Measurements from ENCODE around the gene STPG2. TPM values are rescaled to one million over a fixed set of nuclear protein-coding genes. Genes with fewer than 3 reads are reported as not detected.
A peak's percentile ranks its signal among the peaks of the same experiment; 100 is the strongest.

STPG2 gene
- total RNA-seq, result not detected in 2 replicates
- not detected for polyA plus RNA-seq (2012)

DNA sequence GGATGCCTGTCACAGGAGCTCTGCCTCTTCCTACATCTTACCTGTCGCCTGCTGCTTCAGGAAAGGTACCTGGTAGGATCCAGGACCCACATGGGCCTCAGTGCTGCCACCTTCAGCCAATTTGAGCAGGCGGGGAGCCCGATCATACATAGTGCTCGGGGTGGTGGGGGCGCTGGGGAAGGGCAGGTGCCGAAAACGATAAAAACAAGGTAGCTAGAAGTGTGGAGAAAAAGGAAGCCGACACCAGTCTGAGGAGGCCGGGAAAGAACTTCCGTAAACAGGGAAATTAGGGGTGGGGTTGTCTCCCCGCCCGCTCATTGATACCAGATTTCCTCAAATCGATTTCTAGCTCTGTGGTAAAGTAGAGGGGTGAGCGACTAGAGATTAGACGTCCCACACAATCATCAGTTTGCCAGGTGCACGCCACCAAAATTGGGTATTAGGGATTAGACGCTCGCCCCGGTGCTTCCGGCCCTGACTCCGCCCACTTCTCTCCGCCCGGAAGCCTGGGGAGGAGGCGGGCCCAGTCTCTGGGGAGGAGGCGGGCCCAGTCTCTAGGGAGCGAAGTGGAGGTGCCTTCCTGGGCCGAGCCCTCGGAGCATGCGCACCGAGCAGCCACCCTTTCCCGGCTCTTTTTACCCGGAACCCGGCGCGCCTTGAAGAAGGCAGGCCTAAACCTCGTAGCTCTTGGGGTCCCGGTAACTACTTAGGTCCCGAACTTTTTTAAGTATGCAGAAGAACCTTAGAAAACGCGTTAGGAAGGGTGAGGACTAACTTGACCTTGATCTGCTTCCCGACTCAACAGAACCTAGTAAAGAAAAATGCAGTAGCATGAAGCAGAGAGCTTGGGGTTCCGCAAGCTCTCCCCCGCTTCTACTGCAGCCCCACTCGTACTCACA lies at the start of gene STPG2:
TSS of gene STPG2 (minus strand) at position 476 of the 899 bp plus-strand sequence.
- peak; percentile 87 for DNase-seq (ENCODE audit: low read depth)

DNA sequence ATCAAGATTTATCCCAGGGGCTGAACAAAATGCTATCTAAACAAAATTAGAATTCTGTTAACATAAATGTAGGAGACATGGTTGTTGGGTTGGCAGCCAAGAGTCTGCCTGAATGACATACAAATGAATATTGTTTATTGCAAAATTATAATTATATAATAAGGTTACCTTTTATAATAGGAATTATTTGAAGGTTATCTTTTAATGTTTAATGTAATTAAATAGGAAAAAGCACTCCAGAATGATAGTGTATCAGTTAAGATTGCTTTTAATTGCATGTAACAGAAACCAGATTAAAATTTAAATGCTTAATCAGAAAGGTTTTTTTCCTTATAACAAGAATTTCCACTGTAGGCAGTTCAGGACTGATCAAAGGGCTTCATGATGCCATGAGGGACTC lies 42.0 kb upstream of the STPG2 start:
- DNase-seq (ENCODE audit: low read depth), result no peak

DNA sequence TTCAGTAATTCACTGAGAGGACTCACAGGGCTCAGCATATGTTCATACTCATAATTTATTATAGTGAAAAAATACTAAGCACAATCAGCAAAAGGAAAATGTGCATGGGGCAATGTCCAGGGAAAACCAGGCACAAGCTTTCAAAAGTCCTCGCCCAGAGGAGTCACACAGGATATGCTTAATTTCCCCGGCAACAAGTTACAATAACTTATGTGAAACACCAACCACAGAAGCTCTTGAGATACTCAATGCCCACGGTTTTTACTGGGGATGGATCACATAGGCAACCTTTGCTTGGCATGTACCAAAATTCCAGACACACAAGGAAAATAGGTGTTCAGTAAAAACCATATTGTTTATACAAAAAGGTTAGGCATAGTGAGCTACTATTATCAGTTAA lies 38.5 kb upstream of the STPG2 start:
- peak; percentile 36 for DNase-seq (ENCODE audit: low read depth)

DNA sequence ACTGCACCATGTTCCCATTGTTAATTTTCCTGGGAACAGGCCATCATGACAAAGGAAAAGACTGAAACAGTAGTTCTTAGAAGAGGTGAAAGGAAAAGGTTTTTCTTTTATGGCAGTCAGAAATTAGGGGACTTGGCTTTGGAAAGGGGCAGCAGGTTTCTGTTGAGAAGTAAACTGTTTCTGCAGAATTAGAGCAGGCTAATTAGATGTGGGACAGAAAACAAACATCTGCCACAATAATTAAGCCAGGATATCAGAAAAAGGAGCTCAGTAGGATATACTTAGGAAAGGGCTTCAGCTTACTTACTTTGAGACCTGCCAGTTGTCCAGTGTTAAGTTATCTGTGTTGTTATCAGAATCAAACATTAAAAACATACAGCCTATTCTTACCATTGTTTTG lies 36.7 kb upstream of the STPG2 start:
- DNase-seq (ENCODE audit: low read depth), result no peak

DNA sequence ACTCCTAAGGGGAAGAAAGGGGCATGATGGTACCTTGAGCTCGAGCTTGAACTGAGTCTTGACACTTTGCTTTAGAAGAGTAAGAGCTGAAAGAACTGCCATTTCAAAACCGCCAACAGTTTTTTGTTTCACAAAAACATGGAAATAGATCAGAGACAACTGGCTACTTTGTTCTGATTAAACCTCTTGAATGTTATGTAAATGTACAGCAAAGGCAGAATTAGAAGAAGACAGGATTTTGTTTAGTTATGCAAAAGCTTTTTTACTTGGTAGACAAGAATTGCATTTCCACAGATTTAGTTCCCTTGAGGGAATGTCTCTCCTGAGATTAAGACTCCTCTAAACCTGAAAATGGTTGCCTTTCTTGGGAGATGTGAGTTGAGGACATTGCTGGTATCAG lies 33.3 kb upstream of the STPG2 start:
- no peak for DNase-seq (ENCODE audit: low read depth)

DNA sequence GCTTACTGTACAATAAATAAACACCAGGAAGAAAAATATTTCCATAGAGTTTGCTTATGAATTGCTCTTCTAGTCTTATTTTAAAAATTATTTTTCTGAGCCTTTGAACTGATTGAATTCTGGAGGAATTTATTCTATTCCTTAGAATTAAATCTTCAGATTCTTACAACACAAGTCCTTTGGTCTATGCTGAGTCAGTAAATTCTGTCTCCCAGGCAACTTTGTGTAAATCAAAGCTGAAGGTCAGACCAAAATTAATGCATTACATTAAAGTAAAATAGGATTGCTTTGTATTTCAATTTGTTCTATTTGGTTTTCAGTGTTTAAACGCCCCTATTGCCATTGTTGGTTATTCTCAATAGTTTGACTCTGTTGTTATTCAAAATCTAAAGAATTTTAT lies 26.8 kb upstream of the STPG2 start:
- DNase-seq (ENCODE audit: low read depth), result no peak

DNA sequence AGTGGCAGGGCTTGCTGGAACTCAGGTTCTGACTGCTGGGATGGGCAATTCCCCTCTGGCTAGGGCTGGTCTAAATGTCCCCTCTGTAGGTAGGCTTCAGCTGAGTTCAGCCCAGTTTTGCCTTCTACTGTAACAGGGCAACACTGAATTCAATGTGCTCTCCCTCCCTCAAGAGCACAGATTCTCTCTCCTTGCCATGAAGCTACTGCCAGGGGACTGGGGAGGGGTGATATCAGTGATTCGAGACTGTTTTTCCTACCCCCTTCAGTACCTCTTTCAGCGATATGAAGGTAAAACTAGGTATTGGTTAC lies 23.4 kb upstream of the STPG2 start:
- no peak for DNase-seq (ENCODE audit: low read depth)

DNA sequence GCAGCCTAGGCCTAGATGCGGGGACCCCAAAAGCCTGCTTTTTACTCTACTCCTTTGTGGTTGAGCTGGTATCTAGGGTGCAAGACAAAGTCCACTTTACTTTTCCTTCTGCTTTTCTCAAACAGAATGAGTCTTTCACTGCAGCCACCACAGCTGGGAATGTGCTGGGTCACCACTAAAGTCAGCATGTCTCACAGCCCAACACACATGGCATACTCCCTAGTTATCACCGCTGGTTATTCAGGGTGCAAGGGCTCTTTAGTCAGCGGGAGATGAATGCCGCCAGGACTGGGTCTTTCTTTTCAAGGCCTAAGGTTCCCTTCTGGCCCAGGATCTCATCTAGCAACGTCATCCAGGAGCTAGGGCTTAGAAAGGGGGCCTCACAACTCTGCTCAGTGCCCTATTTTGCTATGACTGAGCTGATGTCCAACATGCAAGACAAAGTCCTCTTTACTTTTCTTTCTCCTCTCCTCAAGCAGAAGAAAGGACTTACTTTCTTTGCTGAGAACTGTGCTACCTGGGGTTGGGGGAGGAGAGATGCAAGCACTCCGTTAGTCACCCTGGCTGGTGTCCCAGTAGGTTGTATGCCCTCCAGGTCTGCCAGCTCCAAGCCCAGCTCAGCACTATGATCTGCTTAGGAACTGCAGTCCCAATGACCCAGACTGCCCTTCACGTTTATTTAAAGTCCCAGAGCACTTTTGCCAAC lies 22.9 kb upstream of the STPG2 start:
- peak; percentile 49 for DNase-seq (ENCODE audit: low read depth)

DNA sequence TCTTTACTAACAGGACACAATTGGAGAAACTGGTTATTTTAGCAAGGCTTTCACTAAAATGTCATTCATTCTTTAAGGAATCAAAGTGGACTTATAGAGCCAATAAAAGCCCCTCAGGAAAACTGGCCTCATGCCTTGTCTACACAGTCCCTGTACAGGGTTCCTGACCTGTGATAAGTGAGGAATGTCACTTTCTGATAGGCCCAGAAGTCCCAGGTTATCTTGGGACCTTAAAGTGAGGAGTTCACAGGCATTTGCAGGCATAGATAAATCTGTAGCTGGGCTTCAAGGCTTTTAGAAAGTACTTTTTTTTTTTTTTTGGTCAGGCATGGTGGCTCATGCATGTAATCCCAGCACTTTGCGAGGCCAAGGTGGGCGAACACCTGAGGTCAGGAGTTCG lies 19.4 kb upstream of the STPG2 start:
- DNase-seq (ENCODE audit: low read depth), result no peak

DNA sequence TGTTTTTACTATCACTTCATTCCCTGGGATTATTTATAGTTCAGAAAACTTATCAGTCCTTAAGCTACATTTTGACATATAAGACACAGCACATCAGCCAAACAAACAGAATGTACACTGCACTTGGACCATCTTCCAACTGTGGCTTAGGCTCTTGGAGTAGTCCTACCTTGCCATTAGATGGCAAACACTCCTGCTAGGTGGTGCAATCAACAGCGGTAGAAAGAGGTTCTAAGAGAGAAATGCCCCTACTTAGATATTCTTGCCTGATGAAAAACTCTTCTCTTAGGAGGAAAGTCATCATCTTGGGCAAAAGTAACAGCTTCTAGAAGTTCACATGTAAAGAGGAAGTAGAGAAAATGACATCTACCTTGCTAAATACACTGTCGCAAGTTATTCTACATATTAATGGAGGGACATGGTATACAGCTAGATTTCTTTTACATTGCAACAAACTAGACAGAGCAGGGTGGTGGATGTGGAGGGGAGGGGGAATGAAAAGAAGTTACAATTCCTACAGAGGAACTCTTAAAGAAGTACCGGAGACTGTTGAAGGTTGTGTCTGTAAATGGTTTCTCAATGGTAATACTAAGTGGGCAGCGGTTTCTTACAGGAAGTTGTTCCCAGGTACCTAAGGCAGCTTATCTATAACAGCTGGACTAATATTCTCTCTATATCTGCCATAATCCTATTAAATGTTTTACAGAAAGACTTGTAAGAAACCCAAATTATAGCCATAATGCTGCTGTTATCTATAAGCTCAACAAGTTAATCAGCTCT lies 8.1 kb upstream of the STPG2 start:
- no peak for DNase-seq (ENCODE audit: low read depth)

DNA sequence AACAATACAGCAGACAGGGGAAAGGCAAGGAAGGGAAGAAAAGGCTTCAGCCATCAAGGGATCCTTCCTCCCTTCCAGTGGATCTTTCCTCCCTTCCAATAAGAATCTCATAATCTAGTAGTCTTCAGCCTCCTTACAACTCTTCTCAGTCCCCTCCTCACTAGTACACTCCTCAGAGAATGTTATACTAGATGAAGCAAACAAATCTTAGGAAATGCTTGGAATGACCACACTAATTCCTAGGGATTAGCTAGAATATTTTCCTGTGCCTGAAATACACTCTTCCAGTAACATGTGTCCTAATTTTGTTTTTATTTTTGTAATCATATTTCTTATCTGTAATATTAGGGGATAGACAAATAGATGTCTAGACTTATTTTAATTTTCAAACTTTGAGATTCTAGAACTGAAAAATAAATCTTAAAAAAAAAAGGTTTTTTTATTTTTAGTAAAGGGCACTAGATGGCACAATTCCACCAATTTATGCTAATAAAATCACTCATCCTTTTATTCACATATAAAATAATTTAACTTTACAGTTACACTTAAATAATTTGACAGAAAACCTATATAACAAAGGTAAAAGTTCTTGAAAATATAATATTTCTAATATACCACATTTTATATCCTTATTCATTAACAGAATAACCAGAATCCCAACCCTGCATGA lies 7.0 kb upstream of the STPG2 start:
- peak; percentile 25 for DNase-seq (ENCODE audit: low read depth)

DNA sequence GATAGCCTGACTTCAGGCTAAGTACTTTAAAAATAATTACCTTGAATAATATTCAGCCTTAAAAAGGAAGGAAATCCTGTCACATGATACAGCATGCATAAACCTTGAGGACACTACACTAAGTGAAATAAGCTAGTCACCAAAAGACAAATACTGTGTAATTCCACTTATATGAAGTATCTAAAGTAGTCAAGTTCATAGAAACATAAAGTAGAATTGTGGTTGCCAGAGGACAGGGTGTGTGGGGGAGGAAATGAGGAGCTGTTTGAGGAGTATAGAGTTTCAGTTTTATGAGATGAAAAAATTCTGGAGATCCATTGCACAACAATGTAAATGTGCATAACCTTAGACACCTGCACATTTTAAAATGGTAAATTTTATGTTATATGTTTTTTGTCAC lies 5.6 kb upstream of the STPG2 start:
- no peak for DNase-seq (ENCODE audit: low read depth)

DNA sequence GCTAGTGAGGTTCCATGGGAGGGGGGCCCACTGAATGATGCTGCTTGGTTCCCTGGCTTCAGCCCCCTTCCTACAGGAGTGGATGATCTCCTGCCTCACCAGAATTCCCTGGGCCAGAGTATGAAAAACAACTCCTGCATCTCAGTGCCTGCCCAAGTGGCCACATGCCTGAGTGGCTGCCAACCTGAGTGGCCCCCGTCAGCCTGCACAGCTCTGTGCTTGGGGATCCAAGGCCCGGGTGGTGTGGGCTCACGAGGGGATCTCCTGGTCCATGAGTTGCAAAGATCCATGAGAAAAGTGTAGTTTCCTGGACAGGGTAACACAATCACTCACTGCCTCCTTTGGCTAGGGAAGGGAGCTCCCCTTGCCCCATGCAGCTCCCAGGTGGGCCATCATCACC lies 17.1 kb downstream of the STPG2 start:
- no peak for DNase-seq (ENCODE audit: low read depth)

DNA sequence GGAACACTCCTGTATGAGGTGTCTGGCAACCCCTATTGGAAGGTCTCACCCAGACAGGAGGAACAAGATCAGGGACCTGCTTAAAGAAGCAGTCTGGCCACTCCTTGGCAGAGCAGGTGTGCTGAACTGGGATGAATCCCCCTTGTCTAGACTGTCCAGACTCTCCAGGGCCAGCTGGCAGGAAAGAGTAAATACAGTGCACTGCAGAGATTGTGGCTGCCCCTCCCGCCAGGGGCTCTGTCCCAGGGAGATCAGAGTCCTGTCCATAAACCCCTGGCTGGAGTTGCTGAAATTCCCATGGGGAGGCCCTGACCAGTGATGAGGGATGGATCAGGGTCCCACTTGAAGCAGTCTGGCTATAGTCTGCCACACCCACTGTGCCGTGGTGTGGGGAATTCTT lies 17.7 kb downstream of the STPG2 start:
- peak; percentile 9 for DNase-seq (ENCODE audit: low read depth)

DNA sequence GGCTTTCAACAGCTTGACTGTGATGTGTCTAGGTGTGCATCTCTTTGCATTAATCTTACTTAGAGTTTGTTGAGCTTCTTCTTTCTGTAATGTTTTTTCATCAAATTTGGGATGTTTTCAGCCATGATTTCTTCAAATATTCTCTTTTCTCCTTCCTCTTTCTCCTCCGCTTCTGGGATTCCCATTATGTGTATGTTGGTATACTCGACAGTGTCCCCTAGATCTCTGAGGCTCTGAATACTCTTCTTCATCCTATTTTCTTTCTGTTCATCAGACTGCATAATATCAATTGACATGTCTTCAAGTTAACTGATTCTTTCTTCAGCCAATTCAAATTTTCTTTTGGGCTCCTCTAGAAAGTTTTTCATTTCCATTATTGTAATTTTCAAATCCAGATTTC lies 25.9 kb downstream of the STPG2 start:
- DNase-seq (ENCODE audit: low read depth), result no peak

DNA sequence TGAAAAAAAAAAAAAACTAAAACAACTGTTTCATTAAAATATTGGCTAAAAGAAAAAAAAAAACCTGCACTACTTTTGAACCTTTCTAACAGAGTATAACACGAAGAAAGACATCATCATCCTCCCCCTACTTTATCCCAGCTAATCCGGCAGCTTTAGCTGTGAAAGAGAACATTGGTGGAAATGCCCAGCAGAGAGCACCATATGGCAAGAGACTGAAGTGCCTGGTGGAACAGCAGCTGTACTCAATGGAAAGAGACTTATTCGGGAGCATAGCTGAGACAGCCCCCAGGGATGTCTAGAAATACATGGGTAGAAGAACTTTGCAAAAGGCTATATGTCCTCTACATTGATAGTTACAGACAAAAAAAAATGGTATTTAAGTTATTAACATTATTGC lies 30.3 kb downstream of the STPG2 start:
- DNase-seq (ENCODE audit: low read depth), result peak; percentile 61

DNA sequence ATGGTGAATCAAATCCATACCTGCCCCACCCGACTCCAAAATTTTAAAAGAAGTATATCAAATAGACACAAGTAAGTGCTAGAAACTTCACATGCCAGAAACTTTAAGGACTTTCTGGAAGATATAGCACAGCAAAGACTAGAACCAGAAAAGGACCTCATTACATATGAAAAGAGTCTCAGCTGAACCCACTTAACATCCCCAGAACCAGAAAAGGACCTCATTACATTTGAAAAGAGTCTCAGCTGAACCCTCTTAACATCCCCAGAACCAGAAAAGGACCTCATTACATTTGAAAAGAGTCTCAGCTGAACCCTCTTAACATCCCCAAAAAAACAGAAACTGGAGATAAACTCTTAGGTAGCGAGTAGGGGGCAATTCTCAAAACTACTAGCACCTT lies 32.3 kb downstream of the STPG2 start:
- DNase-seq (ENCODE audit: low read depth), result no peak

DNA sequence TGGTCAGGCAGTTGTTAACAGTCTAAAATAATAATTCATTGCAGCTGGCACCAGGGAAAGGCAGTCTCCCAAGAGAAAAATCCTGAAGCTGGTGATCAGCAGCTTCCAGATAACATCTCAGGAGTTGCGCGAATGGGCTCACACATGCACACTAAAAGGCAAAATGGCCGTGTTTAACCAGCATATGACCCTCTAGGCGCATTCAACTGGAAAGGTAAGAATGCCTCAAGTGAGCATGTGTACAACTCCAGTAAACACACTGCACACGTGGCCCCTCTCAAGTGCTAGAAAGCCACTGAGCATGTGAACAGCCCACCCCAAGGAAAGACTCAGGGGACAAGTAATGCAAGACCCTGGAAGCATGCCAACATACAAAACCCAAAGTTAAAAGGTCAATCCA lies 33.1 kb downstream of the STPG2 start:
- DNase-seq (ENCODE audit: low read depth), result no peak

DNA sequence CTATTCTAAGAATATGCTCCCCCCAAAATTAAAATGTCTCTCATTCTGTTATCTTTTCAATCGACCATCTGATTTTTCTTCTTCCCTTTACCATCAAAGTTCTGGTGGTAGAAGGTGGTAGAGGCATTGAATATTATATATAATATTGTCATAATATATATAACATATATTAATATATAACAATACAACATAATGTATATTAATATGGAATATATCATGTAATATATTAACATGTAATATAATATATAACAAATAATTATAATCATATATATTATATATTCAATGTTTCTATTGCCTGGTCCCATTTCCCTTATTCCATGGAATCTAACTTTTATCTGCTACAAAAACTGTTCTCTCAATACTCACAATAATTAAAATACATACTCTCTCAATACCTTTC lies 40.6 kb downstream of the STPG2 start:
- DNase-seq (ENCODE audit: low read depth), result no peak

DNA sequence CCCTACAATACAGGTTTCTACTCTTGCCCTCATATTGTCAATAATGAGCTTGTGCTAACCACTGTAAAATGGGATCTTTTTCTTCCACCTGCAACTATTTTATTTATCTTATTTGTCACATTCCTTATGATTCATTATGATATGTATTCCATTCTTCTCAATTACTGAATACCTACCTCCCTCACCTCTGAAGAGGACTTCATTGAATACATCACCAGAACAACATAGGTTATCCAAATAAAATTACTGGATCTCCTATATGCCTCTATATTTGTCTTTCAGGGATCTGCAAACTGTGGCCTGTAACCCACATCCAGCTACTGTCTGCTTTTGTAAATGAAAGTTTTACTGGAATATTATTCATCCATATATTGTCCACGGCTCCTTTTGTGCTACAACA lies 41.3 kb downstream of the STPG2 start:
- DNase-seq (ENCODE audit: low read depth), result no peak

DNA sequence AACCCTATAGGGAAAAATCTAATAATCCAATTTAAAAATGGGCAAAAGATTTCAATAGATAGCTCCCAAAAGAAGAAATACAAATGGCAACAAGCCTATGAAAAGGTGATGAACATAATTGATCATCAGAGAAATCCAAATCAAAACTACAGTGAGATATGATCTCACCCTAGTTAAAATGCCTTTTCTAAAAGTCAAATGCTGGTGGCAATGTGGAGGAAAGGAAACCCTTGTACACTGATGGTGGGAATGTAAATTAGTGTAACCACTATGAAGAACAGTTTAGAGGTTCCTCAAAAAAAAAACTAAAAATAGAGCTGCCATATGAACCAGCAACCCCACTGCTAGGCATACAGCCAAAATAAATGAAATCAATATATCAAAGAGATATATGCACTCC lies 44.5 kb downstream of the STPG2 start:
- no peak for DNase-seq (ENCODE audit: low read depth)

DNA sequence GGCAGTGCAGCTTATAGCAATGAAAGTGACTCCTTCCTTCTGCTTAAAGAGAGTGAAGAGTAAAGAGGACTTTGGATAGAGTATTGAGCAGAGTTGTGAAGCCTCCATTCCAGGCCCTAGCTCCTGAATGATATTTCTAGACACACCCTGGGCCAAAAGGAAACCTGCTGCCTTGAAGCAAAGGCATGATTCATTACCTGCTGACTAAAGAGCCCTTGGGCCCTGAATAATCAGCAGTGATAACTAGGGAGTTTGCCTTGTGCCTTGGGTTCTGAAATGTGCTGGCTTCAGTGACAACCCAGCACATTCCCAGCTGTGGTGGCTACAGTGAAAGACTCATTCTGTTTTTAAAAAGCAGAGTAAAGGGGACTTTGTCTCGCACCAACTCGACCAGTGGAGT lies 49.2 kb downstream of the STPG2 start:
- DNase-seq (ENCODE audit: low read depth), result peak; percentile 6

Measured in myocyte (in vitro differentiated cells).